HG02642 (cell line): ENCODE measurements around the gene ZNF821.
"Not testable (repeated sequence)": the region's sequence is repeated elsewhere in the genome, so short reads cannot be mapped to it uniquely, and the experiment has no call there.

Source experiments
- ATAC-seq: cut with Tn5 transposase; IDR thresholded peaks from one replicate; pipeline ENCODE4 v1.9.1; 2021; ENCODE audit warnings: mild to moderate bottlenecking; ENCODE audit not compliant: unreplicated experiment, poor library complexity

ZNF821 gene

DNA sequence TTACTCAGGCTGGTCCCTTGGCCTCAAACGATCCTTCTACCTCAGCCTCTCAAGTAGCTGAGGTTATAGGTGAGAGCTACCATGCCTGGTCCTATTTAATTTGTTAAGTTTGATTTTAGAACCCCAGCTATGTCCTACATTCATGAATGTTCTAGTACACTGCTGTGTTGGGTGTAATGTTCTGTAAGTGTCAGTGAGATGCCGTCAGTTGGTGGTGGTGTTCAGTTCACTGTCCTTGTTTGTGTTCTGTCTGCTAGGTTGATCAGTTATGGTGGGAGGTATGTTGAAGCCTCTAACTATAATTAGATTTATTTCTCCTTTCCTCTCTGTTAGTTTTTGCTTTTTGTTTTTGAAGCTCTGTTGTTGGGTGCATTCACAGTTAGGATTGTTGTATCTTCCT, 19.6 kb upstream of the ZNF821 start:
- no peak for ATAC-seq

GRCh38 chr16:71902656-71903365, 18.8 kb upstream of the ZNF821 start:
- ATAC-seq, result no peak

- no peak for ATAC-seq
These were observed 15.2 kb upstream of the ZNF821 start for GRCh38 chr16:71899171-71899570.

DNA sequence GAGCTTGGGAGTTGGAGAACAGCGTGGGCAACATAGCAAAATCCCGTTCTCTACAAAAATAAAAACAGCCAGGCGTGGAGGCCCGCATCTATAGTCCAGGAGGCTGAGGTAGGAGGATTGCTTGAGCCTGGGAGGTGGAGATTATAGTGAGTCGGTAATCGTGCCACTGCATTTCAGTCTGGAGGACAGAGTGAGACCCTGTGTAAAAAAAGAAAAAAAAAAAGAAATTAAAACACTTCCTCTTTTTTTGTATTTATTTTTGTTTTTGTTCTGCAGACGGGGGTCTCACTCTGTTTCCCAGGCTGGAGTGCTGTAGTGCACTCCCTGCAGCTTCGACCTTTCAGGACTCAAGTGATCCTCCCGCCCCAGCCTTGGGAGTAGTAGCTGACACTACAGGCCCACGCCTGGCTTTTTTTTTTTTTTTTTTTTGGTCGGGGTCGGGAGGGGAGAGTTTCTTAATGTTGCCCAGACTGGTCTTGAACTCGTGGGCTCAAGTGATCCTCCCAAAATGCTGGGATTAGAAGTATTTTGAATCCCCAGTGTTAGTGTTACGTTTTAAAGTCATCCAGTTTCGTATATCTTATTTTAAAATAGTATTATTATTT, 12.9 kb upstream of the ZNF821 start:
- no peak for ATAC-seq

DNA sequence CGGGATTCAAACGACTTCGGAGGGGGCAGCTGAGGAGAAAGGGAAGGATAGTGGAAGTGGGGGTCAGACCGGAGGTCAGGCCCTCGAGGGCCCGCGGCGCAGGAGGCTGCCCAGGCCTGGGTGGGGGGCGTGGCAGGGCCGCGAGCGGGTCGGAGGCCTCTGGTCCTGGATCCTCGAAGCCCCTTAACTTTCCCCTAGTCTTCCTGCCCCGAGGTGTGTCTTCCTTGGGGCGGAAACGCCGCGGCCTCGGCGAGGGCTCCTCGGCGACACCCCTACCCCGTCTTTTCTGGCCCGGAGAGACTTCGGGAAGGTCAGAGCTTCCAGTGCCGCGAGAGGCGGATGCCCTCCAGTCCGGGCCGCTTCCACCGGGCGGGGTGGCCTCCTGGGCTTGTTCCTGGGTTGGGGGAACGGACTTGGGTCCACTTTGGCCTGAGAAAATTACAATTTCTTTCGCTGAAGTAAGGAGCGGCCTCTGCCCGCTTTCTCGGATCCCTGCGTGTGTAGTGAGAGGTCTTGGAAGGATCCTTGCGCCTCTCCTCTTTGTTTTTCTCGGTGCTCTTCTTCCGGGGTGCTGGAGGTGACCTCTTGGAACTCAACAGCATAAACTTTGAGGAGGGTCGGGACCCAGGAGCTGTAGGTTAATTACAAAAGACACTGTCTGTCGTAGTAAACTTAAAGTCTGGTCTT, 11.8 kb upstream of the ZNF821 start:
- ATAC-seq, result peak; percentile 33

- ATAC-seq, result peak; percentile 83
These were observed 11.1 kb upstream of the ZNF821 start, which contains the start of gene IST1 for GRCh38 chr16:71894921-71895678. Gene IST1 (plus strand): TSS chr16:71895531. CDS start chr16:71915641, 20,110 bp downstream.

DNA sequence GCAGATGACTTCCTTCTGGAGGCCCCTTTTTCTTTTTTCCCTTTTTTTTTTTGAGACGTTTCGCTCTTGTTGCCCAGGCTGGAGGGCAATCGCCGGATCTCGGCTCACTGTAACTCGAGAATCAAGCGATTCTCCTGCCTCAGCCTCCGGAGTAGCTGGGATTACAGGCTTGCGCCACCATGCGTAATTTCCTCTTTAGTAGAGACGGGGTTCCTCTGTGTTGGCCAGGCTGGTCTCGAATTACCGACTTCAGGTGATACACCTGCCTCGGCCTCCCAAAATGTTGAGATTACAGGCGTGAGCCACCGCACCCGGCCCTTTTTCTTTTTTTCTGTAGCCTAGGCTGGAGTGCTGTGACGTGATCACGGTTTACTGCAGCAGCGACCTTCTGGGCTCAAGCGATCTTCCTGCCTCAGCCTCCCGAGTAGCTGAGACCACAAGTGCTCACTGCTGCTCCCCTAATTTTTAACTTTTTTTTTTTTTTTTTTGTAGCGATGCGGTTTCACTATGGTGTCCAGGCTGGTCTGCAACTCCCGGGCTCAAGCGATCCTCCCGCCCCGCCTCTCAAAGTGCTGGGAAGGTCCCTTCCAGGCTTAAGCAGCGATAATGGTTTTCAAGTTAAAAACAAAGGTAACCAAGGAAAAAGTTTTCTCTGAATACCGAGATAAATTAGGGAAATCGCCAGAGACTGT, 10.4 kb upstream of the ZNF821 start:
- peak; percentile 18 for ATAC-seq

- no peak for ATAC-seq
These were observed 9.9 kb upstream of the ZNF821 start for GRCh38 chr16:71893888-71894228.

DNA sequence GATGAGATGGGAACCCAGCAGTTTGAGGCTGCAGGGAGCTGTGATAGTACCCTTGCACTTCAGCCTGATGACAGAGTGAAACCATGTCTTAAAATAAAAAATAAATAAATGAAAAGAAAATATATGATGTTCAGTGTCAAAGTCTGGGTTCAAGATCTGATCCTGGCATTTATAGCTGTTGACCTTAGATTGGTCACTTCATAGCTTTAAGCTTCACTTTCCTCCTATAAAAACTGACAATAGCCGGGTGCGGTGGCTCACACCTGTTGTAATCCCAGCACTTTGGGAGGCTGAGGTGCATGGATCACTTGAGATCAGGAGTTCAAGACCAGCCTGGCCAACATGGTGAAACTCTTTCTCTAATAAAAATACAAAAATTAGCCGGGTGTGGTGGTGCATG, 5.2 kb upstream of the ZNF821 start:
- ATAC-seq, result no peak

DNA sequence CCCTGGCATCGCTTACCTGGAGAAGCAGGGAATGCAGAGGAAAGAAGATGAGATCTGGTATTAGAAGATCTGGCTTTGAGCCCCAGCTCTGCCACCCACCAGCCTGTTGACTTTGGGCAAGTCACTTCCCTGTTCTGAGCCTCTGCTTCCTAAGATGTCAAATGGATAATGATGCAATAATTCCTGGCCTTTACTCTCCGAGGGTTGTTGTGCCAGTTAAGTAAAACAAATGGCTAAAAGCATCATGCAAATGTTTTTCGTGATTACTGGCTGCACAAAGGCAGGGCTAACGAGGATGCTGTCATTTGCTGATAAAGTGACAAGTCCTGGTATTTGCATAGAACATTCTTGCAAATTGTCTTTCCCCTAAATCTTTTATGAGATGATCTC, 1.3 kb upstream of the ZNF821 start:
- ATAC-seq, result no peak

GRCh38 chr16:71883168-71883848, 674 bp downstream of the ZNF821 start:
- ATAC-seq, result peak; percentile 54

- peak; percentile 9 for ATAC-seq
These were observed 1.3 kb downstream of the ZNF821 start for GRCh38 chr16:71882505-71883167.

DNA sequence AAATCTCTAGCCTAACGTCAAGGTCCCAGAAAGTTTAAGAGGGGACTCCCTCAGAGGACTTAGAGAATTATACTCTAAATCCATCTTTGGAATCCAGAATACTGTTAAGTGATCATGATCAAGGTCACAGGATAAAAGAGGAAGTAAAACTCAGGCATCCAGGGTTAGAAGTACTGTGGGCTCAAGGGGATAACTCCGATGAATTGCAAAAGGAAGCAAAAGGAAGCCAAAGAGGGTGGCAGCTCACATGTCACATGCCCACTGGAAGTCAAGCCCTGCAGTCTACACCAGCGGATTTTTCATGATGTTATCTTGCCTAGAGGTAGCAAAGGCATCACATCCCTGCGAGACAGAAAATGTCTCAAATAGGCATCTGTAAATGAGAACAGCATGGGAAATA, 3.8 kb downstream of the ZNF821 start:
- ATAC-seq, result no peak

- ATAC-seq, result no peak
These were observed 5.1 kb downstream of the ZNF821 start for GRCh38 chr16:71878911-71879310.

DNA sequence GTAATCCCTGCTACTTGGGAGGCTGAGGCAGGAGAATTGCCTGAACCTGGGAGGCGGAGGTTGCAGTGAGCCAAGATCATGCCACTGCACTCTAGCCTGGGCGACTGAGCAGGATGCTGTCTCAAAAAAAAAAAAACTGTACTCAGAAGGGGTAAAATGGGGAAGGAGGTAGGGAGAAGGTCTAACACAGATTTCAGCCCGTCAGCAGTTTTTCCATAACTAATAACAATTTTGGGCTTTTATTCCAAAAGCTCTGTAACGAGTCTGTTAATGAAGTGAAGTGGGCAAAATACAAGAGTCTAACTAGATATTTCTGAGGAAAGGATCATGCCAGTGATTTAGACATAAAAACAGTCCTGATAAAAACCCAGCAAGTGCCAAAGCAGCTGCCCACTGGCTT, 10.8 kb downstream of the ZNF821 start:
- ATAC-seq, result no peak

DNA sequence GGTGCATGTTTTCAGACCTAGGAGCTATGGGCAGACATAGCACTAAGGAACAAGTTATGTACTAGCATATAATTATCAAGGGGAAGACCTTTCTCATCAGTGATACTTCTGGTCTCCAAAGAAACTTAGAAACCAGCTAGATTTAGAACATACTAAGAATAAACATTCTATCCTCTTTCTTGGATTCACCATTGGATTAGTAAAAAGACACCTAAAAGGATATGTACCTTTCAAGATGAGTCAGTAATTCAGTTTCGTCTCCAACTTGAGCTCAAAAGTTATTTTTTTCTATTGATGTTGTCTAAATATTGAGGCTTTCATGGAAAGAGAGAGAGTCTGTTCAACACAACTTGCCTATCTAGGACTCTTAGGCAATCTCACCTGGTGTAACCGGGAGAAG, 13.2 kb downstream of the ZNF821 start:
- ATAC-seq, result no peak

DNA sequence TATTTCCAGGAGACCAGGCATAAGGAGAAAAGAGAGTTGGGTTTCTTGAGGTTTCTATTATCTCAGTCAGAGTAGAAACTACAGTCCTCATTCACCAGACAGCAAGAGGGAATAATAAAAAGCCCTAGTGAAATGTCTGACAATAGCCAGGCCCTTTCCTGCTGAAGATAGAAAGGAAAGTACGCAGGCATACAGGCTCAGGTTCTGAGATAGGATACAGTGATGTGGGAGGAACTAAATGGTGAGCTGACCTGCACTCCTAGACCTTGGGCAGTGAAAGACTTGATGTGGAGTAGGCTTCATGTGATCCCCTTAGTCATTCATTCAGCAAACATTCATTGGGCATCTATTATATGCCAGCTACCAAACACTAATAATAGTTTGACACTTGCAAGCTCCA, 14.9 kb downstream of the ZNF821 start:
- ATAC-seq, result no peak

- ATAC-seq, result no peak
These were observed 16.0 kb downstream of the ZNF821 start for GRCh38 chr16:71867939-71868338.

GRCh38 chr16:71867175-71867574, 16.8 kb downstream of the ZNF821 start:
- ATAC-seq, result not testable (repeated sequence)
